ENCODE measurements around the gene MALRD1. TPM values are rescaled to one million over a fixed set of nuclear protein-coding genes. Genes with fewer than 3 reads are reported as not detected.

Gene MALRD1
- total and polyA plus RNA-seq, 2 donors from 2014 or later, result 2.0 to 2.4 TPM

DNA sequence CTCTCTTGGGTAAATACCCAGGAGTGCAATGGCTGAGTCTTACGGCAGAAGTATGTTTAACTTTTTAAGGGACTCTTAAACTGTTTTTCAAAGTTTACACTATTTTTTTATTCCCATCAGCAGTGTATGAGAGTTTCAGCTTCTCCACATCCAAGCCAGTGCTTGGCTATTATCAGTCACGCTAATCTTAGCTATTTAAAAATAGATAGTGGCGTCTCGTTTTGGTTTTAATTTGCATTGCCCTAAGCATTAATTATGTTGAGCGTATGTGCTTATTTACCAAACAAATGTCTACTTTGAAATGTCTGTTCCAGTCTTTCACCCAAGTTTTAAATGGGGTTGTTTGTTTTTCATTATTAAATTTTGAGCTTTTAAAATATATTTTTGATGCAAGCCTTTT lies 164.0 kb downstream of the MALRD1 start:
- H3K9me3 ChIP-seq (ENCODE audit: control insufficient read depth in 2 of 3, insufficient read depth in 1 of 3, low read length in 3 of 3), result no peaks in the 10 kb centered on the region
- no peak for DNase-seq
- H3K9ac ChIP-seq (ENCODE audit: low read length in 3 of 3), result no peak overlapping the region
- H3K27me3 ChIP-seq (ENCODE audit: control insufficient read depth, insufficient read depth, low read length), result no peaks in the 10 kb centered on the region
- intact Hi-C loops (cut with DNase I), result no loop called here
- TF ChIP-seq, protein P1, sequence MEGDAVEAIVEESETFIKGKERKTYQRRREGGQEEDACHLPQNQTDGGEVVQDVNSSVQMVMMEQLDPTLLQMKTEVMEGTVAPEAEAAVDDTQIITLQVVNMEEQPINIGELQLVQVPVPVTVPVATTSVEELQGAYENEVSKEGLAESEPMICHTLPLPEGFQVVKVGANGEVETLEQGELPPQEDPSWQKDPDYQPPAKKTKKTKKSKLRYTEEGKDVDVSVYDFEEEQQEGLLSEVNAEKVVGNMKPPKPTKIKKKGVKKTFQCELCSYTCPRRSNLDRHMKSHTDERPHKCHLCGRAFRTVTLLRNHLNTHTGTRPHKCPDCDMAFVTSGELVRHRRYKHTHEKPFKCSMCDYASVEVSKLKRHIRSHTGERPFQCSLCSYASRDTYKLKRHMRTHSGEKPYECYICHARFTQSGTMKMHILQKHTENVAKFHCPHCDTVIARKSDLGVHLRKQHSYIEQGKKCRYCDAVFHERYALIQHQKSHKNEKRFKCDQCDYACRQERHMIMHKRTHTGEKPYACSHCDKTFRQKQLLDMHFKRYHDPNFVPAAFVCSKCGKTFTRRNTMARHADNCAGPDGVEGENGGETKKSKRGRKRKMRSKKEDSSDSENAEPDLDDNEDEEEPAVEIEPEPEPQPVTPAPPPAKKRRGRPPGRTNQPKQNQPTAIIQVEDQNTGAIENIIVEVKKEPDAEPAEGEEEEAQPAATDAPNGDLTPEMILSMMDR (IDR thresholded peaks at IDR 0.05; ENCODE audit: borderline replicate concordance, extremely low read depth, insufficient read depth), result no peak
- no peak overlapping the region for H3K4me3 ChIP-seq (ENCODE audit: low read length in 3 of 3)
- FAIRE-seq, result no peak
- no peaks in the 10 kb centered on the region for H3K36me3 ChIP-seq (ENCODE audit: control insufficient read depth in 2 of 3, insufficient read depth in 3 of 3, low read length in 3 of 3)
- H3K4me1 ChIP-seq (ENCODE audit: control insufficient read depth in 2 of 3, insufficient read depth in 2 of 3, low read depth in 1 of 3, low read length in 3 of 3), result no peaks in the 10 kb centered on the region
- H3K27ac ChIP-seq (ENCODE audit: low read depth in 2 of 2, low read length in 2 of 2), result no peak overlapping the region

DNA sequence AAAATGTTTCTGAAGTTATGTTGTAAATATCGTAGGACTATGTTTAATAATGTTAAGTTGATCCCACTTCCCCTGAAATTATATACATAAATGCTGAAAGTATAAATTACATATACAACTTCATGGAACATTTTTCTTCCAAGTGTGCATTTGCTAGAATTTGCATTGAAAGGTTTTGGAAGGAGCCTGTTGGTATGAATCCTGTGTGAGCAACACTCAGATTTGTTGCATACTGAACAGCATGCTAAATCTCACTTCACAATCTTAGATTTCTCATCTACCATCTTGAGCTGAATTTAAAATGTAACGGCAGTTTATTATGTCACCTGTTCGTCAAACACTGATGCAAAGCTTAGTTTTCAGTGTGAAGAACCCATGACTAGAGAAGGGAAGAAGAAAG lies 172.6 kb downstream of the MALRD1 start:
- Histone ChIP-seq H3K36me3 (ENCODE audit: control insufficient read depth in 2 of 3, insufficient read depth in 3 of 3, low read length in 3 of 3) (no peaks in the 10 kb centered on the region), H3K4me3 (ENCODE audit: low read length in 3 of 3) (no peak overlapping the region), H3K27me3 (ENCODE audit: control insufficient read depth, insufficient read depth, low read length) (no peaks in the 10 kb centered on the region), H3K9ac (ENCODE audit: low read length in 3 of 3) (no peak overlapping the region), H3K27ac (ENCODE audit: low read depth in 2 of 2, low read length in 2 of 2) (no peak overlapping the region), H3K9me3 (ENCODE audit: control insufficient read depth in 2 of 3, insufficient read depth in 1 of 3, low read length in 3 of 3) (no peaks in the 10 kb centered on the region), H3K4me1 (ENCODE audit: control insufficient read depth in 2 of 3, insufficient read depth in 2 of 3, low read depth in 1 of 3, low read length in 3 of 3) (no peaks in the 10 kb centered on the region)
- FAIRE-seq (no peak), DNase-seq (no peak)
- TF ChIP-seq, protein P1 (IDR thresholded peaks at IDR 0.05; ENCODE audit: borderline replicate concordance, extremely low read depth, insufficient read depth), result no peak
- intact Hi-C loops (cut with DNase I), result no loop called here

- intact Hi-C loops (cut with DNase I), result no loop called here
Measured at GRCh38 chr10:19226025-19226424, 177.4 kb downstream of the MALRD1 start.

More at GRCh38 chr10:19226025-19226424, 177.4 kb downstream of the MALRD1 start:
- Histone ChIP-seq H3K27ac (ENCODE audit: low read depth in 2 of 2, low read length in 2 of 2) (no peak overlapping the region), H3K27me3 (ENCODE audit: control insufficient read depth, insufficient read depth, low read length) (no peaks in the 10 kb centered on the region), H3K36me3 (ENCODE audit: control insufficient read depth in 2 of 3, insufficient read depth in 3 of 3, low read length in 3 of 3) (no peaks in the 10 kb centered on the region), H3K4me1 (ENCODE audit: control insufficient read depth in 2 of 3, insufficient read depth in 2 of 3, low read depth in 1 of 3, low read length in 3 of 3) (no peaks in the 10 kb centered on the region), H3K4me3 (ENCODE audit: low read length in 3 of 3) (no peak overlapping the region), H3K9me3 (ENCODE audit: control insufficient read depth in 2 of 3, insufficient read depth in 1 of 3, low read length in 3 of 3) (no peaks in the 10 kb centered on the region), H3K9ac (ENCODE audit: low read length in 3 of 3) (no peak overlapping the region)
- no peak for FAIRE-seq
- no peak for DNase-seq
- TF ChIP-seq, protein P1 (IDR thresholded peaks at IDR 0.05; ENCODE audit: borderline replicate concordance, extremely low read depth, insufficient read depth), result no peak

All from kidney (tissue), 14 donors.